ACHN (cell line): ENCODE data around the gene CRYL1.

Experiments
- DNase-seq: peaks from one replicate; pipeline ENCODE4 v3.0.0-alpha.2; 2015
- in situ Hi-C: cut with HindIII; loops from 2 replicates; pipeline ENCODE4 v1.10.0; 2017; ENCODE audit warnings: low sequenced_read_pairs, low pct_ligation_motif_present, low pct_unique_long_range_greater_than_20kb

The CRYL1 gene

GRCh38 chr13:20466371-20466770 lies 59.3 kb downstream of the CRYL1 start:
- in situ Hi-C loops = no loop called here

DNA sequence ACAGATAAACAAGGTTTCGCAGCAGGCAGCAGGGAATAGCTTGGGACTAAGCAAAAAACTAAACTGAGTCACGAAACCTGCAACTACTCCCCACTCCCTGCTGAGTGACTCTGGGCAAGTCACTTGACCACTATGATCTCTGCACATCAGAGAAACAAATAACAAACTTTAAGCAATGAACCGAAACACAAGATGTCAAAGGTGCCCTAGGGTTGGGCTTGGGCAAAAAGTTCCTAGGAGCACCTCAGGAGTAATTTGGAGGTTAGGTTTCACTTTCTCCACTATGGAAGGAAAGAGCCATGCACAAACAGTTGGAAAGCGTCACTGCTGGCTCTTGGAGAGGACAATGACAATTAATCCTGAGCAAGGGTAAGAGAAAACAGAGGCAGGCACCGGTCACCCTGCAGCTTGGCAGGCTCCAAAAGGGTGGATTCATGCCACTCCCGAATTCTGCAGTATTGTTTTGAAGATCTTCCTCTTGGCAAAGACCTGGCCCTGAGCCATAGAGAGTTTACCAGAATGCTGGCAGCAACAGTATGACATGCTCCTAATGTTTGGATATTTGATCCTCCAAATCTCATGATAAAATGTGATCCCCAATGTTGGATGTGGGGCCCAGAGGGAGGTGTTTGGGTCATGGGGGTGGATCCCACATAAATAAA lies 60.3 kb downstream of the CRYL1 start:
- DNase-seq = no peak
- in situ Hi-C loops = no loop called here

More at GRCh38 chr13:20466371-20466770, 59.3 kb downstream of the CRYL1 start:
- DNase-seq = no peak

- in situ Hi-C loops = no loop called here
Observed at GRCh38 chr13:20462921-20463320, 62.7 kb downstream of the CRYL1 start.

DNA sequence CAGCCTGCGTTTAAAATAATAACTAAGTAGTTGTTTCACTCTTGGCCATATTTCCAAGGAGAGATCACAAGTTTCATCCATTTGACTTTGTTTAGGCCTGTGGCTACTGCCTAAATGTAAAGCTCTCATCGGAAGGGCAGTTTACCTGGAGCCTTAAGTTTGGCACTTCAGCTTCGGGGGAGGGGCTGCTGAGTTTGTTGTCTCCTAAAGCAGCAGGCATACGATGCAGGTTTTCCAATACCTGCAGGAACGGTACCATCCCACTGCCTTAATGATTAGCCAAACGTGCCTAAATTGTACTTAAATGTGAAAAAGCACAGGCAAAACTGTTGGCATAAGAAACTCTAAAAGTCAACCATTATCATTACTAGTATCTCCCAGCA lies 63.1 kb downstream of the CRYL1 start:
- in situ Hi-C loops = no loop called here
- DNase-seq = no peak

More at GRCh38 chr13:20462921-20463320, 62.7 kb downstream of the CRYL1 start:
- DNase-seq = no peak

DNA sequence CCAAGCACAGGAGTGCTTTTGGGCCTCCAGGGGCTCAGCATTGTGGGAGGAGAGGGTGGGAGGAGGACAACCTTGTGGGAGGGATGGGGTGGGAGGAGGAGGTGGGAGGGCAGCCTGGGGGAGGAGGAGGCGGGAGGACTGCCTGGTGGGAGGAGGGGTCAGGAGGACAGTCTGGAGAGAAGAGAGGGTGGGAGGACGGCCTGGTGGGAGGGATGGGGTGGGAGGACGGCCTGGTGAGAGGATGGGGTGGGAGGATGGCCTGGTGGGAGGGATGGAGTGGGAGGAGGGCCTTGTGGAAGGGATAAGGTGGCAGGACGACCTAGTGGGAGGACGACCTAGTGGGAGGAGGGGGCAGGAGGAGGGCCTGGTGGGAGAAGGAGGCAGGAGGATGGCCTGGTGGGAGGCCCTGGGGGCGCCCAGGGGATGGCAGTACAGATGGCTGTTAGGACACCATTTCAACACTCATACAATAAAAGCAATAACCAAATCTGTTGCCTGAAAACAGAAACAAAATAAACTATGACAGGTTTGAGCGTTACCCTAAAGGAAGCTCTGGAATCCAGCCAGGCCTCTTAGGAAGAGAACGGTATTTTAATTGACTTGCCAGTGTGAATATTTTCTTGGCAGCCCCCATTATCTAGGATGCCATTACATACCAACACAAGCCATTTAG lies 63.7 kb downstream of the CRYL1 start:
- no peak for DNase-seq
- in situ Hi-C loops = no loop called here

DNA sequence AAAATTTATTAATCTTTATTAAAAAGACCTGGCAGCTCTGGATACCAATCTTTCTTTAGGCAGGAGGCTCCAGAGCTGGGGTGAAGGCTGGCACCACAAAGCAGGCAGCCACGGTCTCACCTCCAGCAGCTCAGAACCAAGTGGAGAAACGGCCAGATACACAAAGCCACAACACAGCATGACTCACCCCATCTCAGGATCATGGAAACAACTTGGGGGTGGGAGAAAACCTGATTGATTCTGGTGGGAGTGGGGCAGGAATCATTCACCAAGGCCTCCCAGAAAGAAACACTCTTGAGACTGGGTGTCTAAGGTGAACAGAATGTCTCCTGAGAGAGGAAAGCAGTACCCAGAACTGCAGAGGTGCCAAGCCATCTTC lies 64.2 kb downstream of the CRYL1 start:
- DNase-seq = no peak
- in situ Hi-C loops = no loop called here

DNA sequence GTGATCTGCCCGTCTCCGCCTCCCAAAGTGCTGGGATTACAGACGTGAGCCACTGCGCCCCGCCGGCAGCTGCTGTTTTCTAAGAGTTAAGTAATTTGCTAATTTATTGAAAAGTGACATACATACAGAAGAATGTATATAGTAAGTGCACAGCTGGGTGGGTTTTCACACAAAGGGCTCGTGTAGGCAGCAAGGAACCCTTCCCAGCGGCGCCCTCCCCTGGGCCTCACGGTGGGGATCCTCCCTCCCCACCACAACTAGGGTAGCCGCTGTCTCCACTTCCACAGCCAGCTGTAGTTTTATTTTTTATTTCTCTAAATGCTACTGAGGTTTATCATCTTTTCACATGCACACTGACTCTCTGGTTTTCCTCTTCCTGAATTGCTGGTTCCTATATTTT lies 64.9 kb downstream of the CRYL1 start:
- in situ Hi-C loops = no loop called here
- DNase-seq = no peak

GRCh38 chr13:20457670-20458069 lies 68.0 kb downstream of the CRYL1 start:
- DNase-seq = no peak
- in situ Hi-C loops = no loop called here

GRCh38 chr13:20456737-20457136 lies 68.9 kb downstream of the CRYL1 start:
- DNase-seq = no peak
- in situ Hi-C loops = no loop called here

DNA sequence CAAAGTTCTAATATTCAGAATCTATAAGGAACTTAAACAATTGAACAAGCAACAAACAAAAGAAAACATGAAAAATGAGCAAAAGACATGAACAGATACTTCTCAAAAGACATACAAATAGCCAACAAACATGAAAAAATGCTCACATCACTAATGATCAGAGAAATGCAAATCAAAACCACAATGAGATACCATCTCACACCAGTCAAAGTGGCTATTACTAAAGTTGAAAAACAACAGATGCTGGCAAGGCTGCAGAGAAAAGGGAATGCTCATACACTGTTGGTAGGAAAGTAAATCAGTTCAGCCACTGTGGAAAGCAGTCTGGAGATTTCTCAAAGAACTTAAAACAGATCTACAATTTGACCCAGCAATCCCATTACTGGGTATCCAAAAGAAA lies 74.3 kb downstream of the CRYL1 start:
- in situ Hi-C loops = no loop called here
- DNase-seq = no peak

DNA sequence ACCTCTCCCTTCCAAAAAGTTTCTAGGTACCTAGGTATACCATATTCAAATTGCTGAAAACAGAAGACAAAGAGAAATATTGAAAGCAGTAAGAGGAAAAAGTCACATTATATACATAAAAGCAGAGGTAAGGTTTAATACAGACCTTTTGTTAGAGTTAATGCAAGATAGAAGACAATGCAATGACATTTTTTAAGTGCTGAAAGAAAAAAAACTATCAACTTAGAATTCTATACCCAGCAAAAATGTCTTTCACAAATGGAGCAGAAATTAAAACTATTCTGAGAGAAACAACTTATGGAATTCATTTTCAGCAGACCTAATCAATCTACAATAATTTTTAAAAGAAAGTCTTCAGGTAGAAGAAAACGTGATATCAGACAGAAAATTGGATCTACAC lies 77.2 kb downstream of the CRYL1 start:
- no peak for DNase-seq
- in situ Hi-C loops = no loop called here

GRCh38 chr13:20446900-20447299 lies 78.8 kb downstream of the CRYL1 start:
- in situ Hi-C loops = no loop called here
- no peak for DNase-seq

- DNase-seq = no peak
- in situ Hi-C loops = no loop called here
Observed at GRCh38 chr13:20446405-20446804, 79.3 kb downstream of the CRYL1 start.

DNA sequence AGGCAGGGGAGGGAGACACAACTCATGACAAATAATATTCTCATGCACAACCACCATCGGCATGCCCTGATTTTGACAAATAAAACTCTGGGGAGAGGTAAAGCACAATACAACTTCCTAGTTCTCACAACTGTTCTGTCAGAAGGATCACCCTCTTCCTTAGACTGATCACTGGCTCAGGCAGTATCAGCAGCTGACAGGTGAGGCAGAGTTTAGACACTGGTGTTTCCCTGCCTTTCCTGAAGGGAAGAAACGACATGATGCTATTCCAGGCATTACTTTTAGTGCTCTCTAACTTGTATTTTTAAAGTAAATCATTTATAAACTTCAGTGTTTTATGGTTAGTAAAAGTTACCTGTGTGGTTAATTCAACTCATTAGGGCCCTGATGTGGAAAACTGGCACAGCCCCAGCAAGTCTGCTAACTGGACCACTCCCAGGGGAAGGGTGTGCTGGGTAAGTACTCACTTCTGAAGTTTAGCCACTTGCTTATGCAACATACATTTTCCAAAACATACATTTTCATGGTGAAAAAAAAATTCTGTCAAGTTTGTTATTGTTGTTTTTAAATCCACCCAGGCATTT lies 82.8 kb downstream of the CRYL1 start:
- in situ Hi-C loops = no loop called here
- no peak for DNase-seq

- DNase-seq = no peak
- in situ Hi-C loops = no loop called here
Observed at GRCh38 chr13:20442375-20442774, 83.3 kb downstream of the CRYL1 start.

GRCh38 chr13:20441879-20442278 lies 83.8 kb downstream of the CRYL1 start:
- in situ Hi-C loops = no loop called here

GRCh38 chr13:20441056-20441455 lies 84.6 kb downstream of the CRYL1 start:
- DNase-seq = no peak
- in situ Hi-C loops = no loop called here

More at GRCh38 chr13:20441879-20442278, 83.8 kb downstream of the CRYL1 start:
- DNase-seq = no peak

GRCh38 chr13:20439261-20439660 lies 86.4 kb downstream of the CRYL1 start:
- no peak for DNase-seq
- in situ Hi-C loops = no loop called here

DNA sequence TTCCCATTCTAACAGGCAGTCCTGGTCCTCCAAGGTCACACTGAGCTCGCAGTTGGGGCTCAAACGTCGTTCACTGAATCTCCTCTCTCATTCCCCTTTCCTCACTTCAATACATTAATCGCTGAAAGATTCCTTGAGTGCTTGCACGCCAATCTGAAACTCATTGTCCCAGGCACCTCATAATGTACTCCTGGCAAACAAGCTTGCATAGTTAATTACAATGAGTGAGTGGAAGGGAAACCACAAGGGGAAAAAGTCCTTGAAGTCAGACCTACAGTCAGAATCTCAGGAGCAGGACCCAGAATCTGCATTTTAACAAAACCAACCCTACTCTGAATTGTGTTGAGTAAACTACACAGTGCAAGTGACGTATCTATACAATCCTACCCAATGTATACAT lies 86.9 kb downstream of the CRYL1 start:
- no peak for DNase-seq
- in situ Hi-C loops = no loop called here

GRCh38 chr13:20436505-20436904 lies 89.2 kb downstream of the CRYL1 start:
- in situ Hi-C loops = no loop called here

More at GRCh38 chr13:20436505-20436904, 89.2 kb downstream of the CRYL1 start:
- DNase-seq = no peak
